ES-I3 (cell line): ENCODE data around the gene ZNF821.

Experiments used
- H3K36me3 ChIP-seq: 2 replicates; pipeline ENCODE4 v1.6.1; 2013; ENCODE audit warnings: mild to moderate bottlenecking, low read length, control low read depth, moderate library complexity; ENCODE audit not compliant: insufficient read depth
- H3K4me1 ChIP-seq: 2 replicates; pipeline ENCODE4 v1.6.1; 2013; ENCODE audit warnings: mild to moderate bottlenecking, control low read depth, low read length; ENCODE audit not compliant: insufficient read depth
- H3K9ac ChIP-seq: 2 replicates; pipeline ENCODE4 v1.6.1; 2013; ENCODE audit warnings: low read depth, mild to moderate bottlenecking, low read length, moderate library complexity
- H3K9me3 ChIP-seq: 2 replicates; pipeline ENCODE4 v1.6.1; 2013; ENCODE audit warnings: mild to moderate bottlenecking, low read length, moderate library complexity; ENCODE audit not compliant: control insufficient read depth, insufficient read depth

ZNF821 gene

DNA sequence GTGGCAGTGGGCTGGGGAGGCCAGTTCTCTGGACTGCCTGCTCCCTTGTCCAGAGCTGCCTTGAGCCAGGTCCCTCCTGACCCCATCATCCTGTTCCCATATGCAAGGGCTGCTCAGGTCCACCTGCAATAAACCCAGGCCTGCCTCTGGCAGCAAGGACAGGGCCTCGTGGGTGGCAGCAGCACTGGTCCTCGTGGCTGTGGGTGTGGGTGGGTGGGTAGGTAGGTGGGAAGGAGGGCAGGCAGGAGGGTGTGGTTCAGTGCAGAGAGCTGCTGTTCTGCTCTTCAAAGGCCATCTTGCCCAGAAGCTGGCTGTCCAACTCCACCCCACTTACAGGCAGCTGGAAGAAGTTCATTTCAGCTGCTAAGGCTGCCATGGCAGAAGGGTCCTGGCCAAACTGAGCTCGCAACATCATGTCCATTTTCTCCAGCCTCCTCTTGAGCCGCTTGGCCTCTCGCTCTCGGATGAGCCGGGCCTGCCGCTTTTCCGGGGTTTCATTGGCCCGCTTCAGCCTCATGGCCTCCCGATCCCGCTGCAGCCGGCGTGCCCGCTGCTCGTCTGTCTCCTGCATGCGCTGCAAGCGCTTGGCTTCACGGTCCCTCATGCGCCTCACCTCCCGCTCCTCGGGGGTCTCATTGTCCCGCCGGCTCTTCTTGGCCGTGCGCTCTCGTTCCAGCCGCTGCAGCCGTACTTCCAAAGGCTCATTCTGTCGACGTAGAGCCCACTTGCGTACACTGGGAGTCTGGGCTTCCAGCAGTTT, 24.0 kb downstream of the ZNF821 start:
- Histone ChIP-seq H3K9ac (no peak overlapping the region), H3K36me3 (no peaks in the 10 kb centered on the region), H3K4me1 (no peaks in the 10 kb centered on the region), H3K9me3 (no peaks in the 10 kb centered on the region)

DNA sequence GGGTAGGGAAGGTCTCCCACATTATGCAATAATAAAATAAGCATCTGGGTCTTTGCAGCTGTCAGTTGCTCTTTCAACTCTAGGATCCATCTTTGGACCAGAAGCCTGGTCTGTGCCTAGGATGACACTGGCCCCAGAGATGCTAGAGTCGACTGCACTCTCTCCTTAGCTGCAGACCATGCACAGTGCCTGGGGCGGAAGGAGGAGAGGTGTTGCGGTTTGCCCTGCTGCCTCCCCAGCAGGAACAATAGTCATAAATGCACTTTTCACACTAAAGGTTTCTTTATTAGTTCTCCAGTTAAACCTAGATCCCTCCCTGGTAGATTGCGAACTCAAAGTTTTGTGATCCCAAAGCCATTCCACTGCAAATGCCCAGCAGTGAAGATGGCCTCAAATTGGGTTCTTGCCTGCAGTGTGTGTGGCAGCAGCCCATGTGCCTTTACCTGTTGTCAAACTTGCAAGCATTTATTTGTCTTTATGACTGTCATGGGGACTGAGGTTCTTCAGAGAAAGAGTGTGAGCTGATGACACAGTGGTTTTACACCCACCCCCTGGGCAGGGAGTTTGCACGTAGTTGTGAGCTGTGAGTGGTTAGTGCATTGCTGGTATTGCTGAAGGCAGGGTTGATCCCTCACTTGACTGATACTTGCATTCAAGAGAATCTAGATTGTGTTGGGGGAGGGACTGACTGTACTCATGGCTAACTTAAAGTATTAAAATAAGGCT, 27.9 kb downstream of the ZNF821 start:
- Histone ChIP-seq H3K4me1 (no peaks in the 10 kb centered on the region), H3K9me3 (no peaks in the 10 kb centered on the region), H3K9ac (no peak overlapping the region), H3K36me3 (no peaks in the 10 kb centered on the region)

DNA sequence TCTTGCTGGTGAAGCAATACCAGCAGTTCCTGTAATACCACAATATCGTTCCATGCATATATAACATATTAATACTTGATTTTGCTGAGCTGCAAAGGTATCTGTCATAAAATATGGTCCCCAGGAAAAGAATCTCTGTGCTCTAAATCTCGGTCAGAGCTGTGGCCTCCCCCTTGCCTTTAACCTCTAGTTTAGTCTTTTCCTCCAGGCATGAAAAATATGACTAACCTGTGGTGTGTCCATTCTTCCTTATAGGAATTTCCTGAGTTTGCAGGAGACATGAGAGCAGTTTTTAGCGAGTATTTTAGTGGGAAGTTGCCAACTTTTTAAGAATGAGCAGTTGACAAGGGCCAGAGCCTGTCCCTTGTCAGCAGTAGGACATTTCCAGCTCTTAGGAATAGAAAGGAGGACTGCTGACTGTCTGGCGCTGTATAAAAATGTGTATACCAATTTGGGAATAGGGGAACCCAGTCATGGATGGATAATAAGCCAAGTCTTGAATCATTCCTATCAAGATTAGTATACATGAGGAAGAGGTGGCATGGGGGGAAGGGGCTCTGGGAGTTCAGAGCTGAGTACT, 29.5 kb downstream of the ZNF821 start:
- Histone ChIP-seq H3K9me3 (no peaks in the 10 kb centered on the region), H3K4me1 (no peaks in the 10 kb centered on the region), H3K36me3 (peaks cover 8% of the 10 kb centered on the region), H3K9ac (no peak overlapping the region)

DNA sequence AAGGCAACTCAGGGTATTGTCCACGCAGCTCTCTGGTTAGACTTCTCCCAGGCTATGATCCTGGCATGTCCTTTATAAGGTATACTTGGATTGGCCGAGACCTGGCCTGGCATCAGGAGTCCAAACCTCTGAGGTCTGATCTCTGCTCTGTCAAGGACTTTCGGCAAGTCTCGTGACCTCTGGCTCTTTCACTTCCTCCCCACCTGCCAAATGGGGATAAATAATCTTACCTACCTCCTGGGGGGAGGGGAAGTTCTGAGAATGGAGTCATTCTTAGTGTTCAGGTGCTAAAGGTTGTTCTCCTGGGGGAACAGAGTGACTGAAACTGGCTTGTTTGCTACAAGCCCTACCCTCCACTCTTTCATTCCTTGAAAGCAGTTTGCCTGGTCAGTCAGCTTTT, 30.6 kb downstream of the ZNF821 start:
- H3K36me3 ChIP-seq = peaks cover 8% of the 10 kb centered on the region
- H3K9ac ChIP-seq = no peak overlapping the region
- H3K4me1 ChIP-seq = no peaks in the 10 kb centered on the region
- H3K9me3 ChIP-seq = no peaks in the 10 kb centered on the region

DNA sequence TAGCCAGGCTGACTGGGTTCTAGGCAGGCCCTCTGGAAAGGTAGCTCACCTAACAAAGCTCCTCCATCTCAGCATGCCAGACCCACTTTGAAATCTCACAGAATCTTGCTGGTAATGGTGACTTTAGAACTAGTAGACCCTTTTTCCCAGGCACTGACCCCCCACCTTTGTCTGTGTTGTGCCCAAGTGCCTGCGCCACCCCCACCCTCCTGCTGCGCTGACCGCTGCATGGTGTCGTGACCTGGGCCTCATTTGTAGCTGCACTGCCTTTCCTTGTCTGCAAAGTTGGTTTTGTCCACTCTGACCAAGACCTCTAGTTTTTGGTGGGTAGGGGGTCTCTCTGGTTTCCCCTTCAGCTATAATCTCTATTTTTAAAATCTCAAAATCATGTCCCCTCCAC, 31.4 kb downstream of the ZNF821 start:
- Histone ChIP-seq H3K9me3 (no peaks in the 10 kb centered on the region), H3K9ac (no peak overlapping the region), H3K36me3 (peaks cover 8% of the 10 kb centered on the region), H3K4me1 (no peaks in the 10 kb centered on the region)

DNA sequence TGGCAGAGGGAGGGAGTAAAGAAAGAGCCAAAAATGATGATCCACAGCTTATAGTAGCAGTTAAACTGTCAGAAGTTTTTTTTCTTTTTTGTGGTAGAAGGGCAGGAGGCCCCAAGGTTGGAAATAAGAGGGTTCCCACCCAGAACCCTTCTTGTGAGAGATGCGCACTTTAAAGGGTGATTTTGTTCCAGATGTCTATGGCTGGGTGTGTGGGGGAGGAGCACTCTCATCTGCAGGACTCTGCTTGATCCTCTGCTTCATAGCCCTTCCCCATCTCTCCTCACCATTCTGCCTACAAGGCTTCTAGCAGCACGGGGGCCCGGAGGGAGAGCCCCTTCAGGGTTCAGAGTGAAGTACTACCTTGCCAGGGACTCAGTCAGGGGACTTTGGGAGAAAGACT, 31.8 kb downstream of the ZNF821 start:
- Histone ChIP-seq H3K9ac (no peak overlapping the region), H3K4me1 (0 out of 2 replicates have a peak, but pooled peaks cover under 1% of the 10 kb centered on the region), H3K9me3 (no peaks in the 10 kb centered on the region), H3K36me3 (peaks cover 8% of the 10 kb centered on the region)

DNA sequence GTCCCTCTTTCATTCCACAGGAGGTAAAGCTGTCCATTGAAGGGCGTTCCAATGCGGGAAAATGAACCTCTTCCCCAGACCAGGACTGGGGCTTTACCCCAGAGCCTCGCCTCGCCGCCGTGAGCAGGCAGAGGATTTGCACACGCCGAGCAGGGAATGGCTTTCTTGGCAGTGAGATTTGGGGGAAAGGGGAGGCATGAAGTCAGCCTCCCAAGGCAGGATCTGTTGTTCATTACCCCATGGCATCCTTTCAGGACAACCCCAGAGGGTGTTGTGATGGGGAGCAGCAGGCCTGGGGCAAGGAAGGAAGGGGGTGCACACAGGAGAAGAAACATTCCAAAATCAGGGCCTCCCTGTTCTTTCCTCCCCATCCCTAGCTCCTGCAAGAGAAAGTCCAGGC, 32.2 kb downstream of the ZNF821 start:
- H3K9ac ChIP-seq = no peak overlapping the region

DNA sequence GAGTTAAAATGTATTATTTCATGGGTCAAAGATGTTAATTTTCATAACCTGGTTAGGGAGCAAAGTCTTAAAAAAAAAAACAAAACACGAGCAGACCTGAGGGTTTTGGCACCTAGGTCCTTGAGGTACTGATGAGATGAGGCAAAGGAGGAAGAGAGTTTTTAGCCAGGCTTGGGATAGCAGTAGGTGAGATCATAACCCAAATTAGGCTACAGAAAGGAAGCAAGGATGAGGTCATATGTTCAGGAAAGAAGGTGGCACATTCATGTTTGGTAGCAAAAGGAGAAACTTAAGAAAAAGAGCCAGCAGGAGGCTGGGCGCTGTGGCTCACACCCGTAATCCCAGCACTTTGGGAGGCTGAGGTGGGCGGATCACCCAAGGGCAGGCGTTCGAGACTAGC, 35.4 kb downstream of the ZNF821 start:
- Histone ChIP-seq H3K9me3 (no peaks in the 10 kb centered on the region), H3K4me1 (0 out of 2 replicates have a peak, but pooled peaks cover 4% of the 10 kb centered on the region), H3K9ac (no peak overlapping the region), H3K36me3 (peaks cover 8% of the 10 kb centered on the region)

More for the DNA sequence above, 32.2 kb downstream of the ZNF821 start:
- Histone ChIP-seq H3K9me3 (no peaks in the 10 kb centered on the region), H3K36me3 (peaks cover 8% of the 10 kb centered on the region), H3K4me1 (0 out of 2 replicates have a peak, but pooled peaks cover 4% of the 10 kb centered on the region)

DNA sequence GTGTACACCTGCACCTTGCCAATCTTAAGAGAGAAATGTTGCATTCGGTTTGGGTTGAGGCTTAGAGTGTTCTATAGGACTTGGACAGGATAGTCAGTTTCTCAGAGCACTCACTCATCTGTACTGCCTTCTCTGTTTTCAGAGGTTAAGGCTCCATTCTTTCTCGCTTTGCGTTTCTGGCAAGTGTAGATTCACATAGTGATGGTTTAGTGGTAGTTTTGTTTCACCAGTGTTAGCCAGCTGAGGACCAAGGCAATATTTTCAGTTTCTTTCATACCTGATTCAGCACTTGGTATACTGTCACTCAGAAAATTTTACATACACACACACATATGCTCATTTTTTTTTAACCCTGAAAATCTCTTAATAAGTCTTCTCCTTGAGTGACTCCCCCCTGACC, 36.9 kb downstream of the ZNF821 start:
- Histone ChIP-seq H3K36me3 (peaks cover 8% of the 10 kb centered on the region), H3K4me1 (0 out of 2 replicates have a peak, but pooled peaks cover 4% of the 10 kb centered on the region), H3K9ac (peak overlapping the region; percentile 89), H3K9me3 (no peaks in the 10 kb centered on the region)

DNA sequence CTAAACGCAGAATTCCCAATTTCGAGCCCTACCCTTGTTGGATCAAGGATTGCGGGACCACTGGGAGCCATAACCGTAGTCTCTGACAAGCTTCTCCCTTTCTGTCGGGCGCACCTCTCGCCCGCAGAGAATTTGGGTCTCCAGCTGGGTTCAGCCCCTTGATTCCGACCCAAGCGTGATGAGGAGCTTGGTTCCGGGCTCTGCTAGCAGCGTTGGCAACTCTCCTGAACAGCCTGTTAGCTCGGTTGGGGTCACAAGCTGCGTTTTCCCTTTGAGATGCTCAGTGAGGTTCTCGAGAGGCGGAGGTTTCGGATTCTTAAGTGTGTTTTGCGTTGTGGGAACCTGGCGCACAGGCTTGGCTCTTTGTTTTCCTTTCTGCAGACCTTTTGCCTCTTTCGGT, 37.6 kb downstream of the ZNF821 start:
- H3K36me3 ChIP-seq = peaks cover 8% of the 10 kb centered on the region
- peak overlapping the region; percentile 89 for H3K9ac ChIP-seq
- H3K9me3 ChIP-seq = no peaks in the 10 kb centered on the region
- 0 out of 2 replicates have a peak, but pooled peaks cover 4% of the 10 kb centered on the region for H3K4me1 ChIP-seq

DNA sequence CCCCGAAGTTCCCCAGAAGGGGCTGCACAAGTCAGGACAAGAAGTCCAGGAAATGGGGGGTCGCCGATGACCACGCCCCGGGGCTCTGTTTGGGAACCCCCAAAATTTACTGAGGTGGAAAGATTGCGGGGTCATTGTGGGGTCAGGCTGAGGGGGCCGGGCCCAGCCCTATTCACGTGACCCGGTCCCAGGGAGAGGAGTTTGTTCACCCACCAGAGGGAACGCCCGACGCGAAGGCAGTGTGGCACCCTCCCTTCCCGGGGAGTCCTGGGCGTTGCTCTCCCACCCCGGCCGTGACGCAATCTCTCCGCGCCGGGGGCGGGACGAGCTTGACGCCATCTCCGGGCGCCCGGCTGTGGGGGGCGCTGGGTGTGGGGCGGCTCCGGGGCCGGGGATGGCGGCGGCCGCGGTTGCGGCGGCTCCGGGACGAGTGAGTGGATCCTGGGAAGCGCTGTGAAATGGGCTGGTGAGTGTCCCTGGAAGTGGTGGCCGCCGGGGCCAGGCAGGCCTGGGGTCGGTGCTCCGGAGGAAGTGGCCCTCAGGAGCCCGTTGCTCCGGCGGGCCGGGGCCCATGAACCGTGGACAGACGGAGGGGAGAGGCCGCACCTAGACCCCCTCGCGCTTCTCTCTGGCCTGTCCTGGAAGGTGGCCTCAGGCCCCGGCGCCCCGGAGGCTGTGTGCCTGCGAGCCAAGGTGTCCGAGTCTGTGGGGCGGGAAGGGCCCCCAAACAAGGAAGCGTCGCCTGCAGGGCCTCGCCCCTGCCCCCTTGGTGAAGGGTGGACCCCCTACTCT, 38.1 kb downstream of the ZNF821 start, which contains the start of gene ATXN1L:
TSS of gene ATXN1L (plus strand) at position 338 of the 792 bp plus-strand sequence. CDS start 3,765 bp downstream, outside the sequence.
- Histone ChIP-seq H3K36me3 (peaks cover 8% of the 10 kb centered on the region), H3K9ac (peak within 1 kb of the TSS; percentile 89), H3K9me3 (no peaks in the 10 kb centered on the region), H3K4me1 (0 out of 2 replicates have a peak, but pooled peaks cover 4% of the 10 kb centered on the region)

DNA sequence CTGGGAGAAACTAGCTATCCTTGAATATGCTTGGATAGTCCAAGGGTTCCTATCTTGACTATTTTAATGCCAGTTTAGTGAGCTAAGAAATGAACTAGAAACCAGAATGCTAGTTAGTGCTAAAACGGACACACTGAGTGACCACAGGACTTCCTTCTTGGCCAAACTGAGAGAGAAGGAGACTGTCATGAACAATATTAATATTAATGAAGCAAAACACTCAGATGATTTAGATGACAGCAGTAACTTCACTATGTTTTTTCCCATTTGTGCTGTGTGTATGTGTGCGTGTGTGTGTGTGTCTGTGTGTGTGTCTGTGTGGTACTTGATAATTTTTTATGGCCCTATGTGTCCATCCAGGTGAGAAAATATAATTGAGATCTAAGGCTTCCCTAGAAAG, 40.4 kb downstream of the ZNF821 start:
- Histone ChIP-seq H3K4me1 (0 out of 2 replicates have a peak, but pooled peaks cover 4% of the 10 kb centered on the region), H3K9me3 (no peaks in the 10 kb centered on the region), H3K9ac (no peak overlapping the region), H3K36me3 (no peaks in the 10 kb centered on the region; the same call in 1 of the 2 replicates)

DNA sequence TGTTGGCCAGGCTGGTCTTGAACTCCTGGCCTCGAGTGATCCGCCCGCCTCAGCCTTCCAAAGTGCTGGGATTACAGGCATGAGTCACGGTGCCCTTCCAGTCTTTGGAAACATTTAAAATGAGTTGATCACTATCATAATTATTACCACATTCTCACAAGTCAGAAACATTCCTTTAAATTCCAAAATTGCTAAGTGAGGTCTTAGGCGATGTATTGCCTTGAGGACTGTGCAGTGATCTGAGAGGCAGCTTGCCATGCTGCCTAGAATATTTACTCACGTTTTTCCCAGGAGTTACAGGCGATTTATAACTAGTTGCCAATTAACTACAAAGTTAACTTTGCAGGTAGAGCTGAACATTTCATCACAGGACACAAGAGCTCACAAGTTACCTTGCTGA, 43.9 kb downstream of the ZNF821 start:
- Histone ChIP-seq H3K9ac (no peak overlapping the region), H3K9me3 (no peaks in the 10 kb centered on the region), H3K4me1 (no peaks in the 10 kb centered on the region), H3K36me3 (no peaks in the 10 kb centered on the region)

DNA sequence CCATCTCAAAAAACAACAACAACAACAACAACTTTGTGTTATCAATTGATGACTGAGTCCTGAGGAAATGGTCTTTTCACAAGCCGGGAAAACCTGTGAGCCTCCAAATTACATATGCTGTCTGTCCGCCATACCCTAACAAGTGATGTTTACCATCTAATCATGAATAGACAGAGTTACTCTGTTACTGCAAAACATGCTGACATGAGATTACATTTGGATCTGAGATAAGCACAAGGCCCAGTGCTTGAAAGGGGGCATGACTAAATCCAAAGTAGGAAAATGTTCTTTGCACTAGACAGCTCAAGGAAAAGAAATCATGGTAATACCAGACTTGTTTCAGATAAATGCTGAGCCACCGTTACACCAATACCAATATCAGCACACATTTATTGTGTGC, 46.8 kb downstream of the ZNF821 start:
- Histone ChIP-seq H3K9ac (no peak overlapping the region), H3K9me3 (no peaks in the 10 kb centered on the region), H3K4me1 (no peaks in the 10 kb centered on the region)

More for the DNA sequence above, 46.8 kb downstream of the ZNF821 start:
- H3K36me3 ChIP-seq = no peaks in the 10 kb centered on the region
